Activated naive CD4-positive, alpha-beta T cell treated with anti-CD3 and anti-CD28 coated beads for 36 hours (primary cell): Measurements from ENCODE around the gene S100A9. TPM values are rescaled to one million over a fixed set of nuclear protein-coding genes. Genes with fewer than 3 reads are reported as not detected.

Experiments used
- CTCF ChIA-PET: fragments of 350-600 bp; sonication (Branson Sonifier 250); formaldehyde crosslinking; loops from one replicate; lab custom pipeline; 2021; ENCODE audit warnings: antibody characterized with exemption; lab: Charles Lee
- DNase-seq: peaks from one replicate; pipeline ENCODE4 v3.0.0-alpha.2; 2020
- H3K27ac Mint-ChIP-seq: one replicate; pipeline ENCODE4 v1.8.0; 2021; ENCODE audit warnings: mild to moderate bottlenecking, mixed read lengths
- H3K27me3 Mint-ChIP-seq: one replicate; pipeline ENCODE4 v1.8.0; 2021; ENCODE audit warnings: low read depth, mixed read lengths
- H3K36me3 Mint-ChIP-seq: one replicate; pipeline ENCODE4 v1.8.0; 2021; ENCODE audit warnings: low read depth, mixed read lengths
- H3K4me1 Mint-ChIP-seq: one replicate; pipeline ENCODE4 v1.8.0; 2021; ENCODE audit warnings: low read depth, mixed read lengths
- H3K4me3 Mint-ChIP-seq: one replicate; pipeline ENCODE4 v1.8.0; 2021; ENCODE audit warnings: mild to moderate bottlenecking, moderate library complexity, mixed read lengths
- H3K9me3 Mint-ChIP-seq: one replicate; pipeline ENCODE4 v1.8.0; 2021; ENCODE audit warnings: mixed read lengths
- intact Hi-C: fragments of 100-400 bp; cut with micrococcal nuclease; formaldehyde crosslinking; loops from one replicate; pipeline ENCODE4 v1.15.1; 2023
- total RNA-seq, 2 experiments: library from RNA; stranded (reverse); gene quantifications; one replicate each; pipeline ENCODE4 v1.2.3, GENCODE V29; 2021

S100A9 gene
- total RNA-seq, 2 experiments from 2014 or later = 1.7 to 2.6 TPM

DNA sequence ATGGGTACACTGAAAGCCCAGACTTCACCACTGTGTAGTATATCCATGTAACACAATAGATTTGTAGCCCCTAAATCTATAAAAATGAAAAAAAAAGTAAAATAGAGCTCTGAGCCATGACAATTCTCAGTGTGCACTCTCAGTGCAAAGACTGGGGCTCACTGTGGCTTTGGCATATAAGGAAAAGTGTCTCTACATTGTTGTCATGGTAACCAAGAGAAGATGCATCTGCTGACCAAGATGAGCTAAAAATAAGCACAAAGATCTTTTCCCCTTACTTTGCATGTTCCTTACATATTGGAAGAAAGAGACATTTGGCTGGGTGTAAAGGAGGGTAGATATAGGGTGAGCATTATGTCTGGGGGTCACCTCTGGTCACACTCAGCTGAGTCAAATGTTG is 21.0 kb upstream of the S100A9 start:
- CTCF ChIA-PET = interaction anchor here (0.8 kb wide), 1 partner anchor 15 kb away, joined by 3 read pairs; no protein-coding TSS in a partner anchor
- no peak overlapping the region for H3K4me3 Mint-ChIP-seq
- no peak overlapping the region for H3K27ac Mint-ChIP-seq
- no peaks in the 10 kb centered on the region for H3K27me3 Mint-ChIP-seq
- H3K36me3 Mint-ChIP-seq = no peaks in the 10 kb centered on the region
- intact Hi-C loops = no loop called here
- peaks cover 7% of the 10 kb centered on the region for H3K9me3 Mint-ChIP-seq
- H3K4me1 Mint-ChIP-seq = peaks cover 10% of the 10 kb centered on the region
- DNase-seq = no peak

DNA sequence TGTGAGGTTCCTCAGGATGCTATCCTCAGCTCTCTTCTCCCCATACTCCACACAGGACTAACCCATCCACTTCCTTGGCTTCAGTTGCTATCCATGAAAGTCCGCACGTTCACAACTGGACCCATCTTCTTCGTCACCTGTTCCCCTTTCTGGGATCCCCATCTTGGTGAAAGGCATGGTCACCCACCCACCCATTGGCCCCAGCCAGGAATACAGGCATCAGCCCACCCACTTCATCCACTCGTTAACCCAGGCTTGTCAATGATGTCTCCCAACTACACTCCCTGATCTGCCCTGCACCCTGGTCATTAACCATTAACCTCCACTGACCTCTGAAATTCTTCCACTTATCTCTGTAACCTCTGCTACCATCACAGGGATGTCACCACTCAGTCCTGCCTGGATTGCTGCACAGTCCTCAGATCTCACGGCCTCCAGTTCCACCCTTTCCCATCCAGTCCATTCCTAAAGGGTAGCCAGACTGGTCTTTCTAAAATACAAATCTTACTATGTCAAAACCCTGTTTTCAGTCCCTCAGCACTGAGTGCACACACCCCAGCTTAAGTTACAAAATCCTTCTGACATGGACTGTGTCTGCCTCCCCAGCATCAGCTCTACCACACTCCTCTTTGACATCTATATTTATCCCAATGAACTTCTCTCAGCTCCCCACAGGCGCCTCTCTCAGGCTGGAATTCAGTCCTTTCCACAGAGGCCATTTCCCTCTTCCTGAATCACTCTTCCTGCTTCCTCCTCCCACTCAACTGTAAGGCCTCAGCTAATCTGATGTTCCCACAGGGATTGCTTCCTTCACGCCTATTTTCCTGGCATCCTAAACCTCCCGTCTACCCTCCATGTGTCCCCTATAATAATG is 19.4 kb upstream of the S100A9 start:
- Mint-ChIP-seq H3K27ac (no peak overlapping the region), H3K4me1 (peaks cover 10% of the 10 kb centered on the region), H3K4me3 (no peak overlapping the region), H3K27me3 (no peaks in the 10 kb centered on the region), H3K36me3 (no peaks in the 10 kb centered on the region), H3K9me3 (no peaks in the 10 kb centered on the region)
- DNase-seq = no peak
- intact Hi-C loops = no loop called here
- CTCF ChIA-PET = no interaction called here

DNA sequence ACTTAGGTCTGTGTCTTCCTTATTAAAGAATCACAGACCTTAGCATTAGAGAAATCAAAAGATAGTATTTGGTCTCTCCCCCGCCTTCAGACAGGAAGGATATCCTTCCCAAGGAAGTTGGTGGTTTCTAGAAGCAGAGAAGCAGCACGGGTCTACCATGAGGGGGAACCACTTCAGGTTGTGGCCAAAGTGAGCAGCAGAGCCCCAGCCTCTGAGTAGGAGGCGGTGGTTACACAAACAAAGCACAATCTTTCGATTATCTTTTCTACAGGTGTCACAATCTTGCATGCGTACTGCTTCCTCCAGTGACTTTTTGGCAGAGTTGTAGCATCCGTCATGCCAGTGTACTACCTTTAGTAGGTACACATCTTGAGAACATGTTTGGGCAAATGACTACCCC is 17.9 kb upstream of the S100A9 start:
- Mint-ChIP-seq H3K4me3 (no peak overlapping the region), H3K27ac (no peak overlapping the region), H3K4me1 (peaks cover 25% of the 10 kb centered on the region), H3K9me3 (no peaks in the 10 kb centered on the region), H3K27me3 (peaks cover 3% of the 10 kb centered on the region), H3K36me3 (no peaks in the 10 kb centered on the region)
- CTCF ChIA-PET = no interaction called here
- intact Hi-C loops = no loop called here
- DNase-seq = no peak

- Mint-ChIP-seq H3K9me3 (no peaks in the 10 kb centered on the region), H3K36me3 (no peaks in the 10 kb centered on the region), H3K4me1 (peaks cover 28% of the 10 kb centered on the region), H3K27ac (no peak overlapping the region), H3K27me3 (peaks cover 3% of the 10 kb centered on the region), H3K4me3 (no peak overlapping the region)
- CTCF ChIA-PET = no interaction called here
- intact Hi-C loops = no loop called here
- DNase-seq = no peak
Observed at GRCh38 chr1:153340356-153340755, 17.3 kb upstream of the S100A9 start.

DNA sequence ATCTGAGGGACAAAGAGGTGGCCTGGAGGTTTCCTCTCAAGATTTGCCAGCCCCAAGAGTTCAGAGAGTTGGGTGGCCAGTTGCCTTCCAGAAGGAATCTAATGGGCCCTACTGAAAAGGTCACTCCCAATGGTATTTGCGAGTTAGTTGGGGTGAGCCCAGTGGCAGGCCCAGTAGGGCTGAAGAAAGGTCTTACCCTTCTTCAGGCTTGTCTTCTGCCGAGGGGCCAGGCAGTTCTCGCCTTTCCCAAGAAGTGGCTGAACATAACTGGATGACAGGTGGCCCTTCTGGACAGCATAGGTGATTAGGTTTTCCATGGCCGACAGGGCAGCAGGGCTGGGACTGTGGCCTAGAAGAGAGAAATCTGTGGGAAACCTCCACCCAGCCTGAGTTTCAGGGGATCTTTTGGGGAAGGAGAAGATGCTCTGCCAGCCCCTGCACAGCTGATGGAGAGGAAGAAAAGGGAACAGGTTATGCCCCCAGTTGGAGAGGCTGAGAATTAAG is 16.2 kb upstream of the S100A9 start:
- Mint-ChIP-seq H3K27me3 (peaks cover 4% of the 10 kb centered on the region), H3K36me3 (no peaks in the 10 kb centered on the region), H3K4me1 (peaks cover 40% of the 10 kb centered on the region), H3K9me3 (no peaks in the 10 kb centered on the region), H3K27ac (no peak overlapping the region), H3K4me3 (no peak overlapping the region)
- intact Hi-C loops = no loop called here
- DNase-seq = no peak
- CTCF ChIA-PET = interaction anchor here (4.0 kb wide), 1 partner anchor 12 kb away, joined by 26 read pairs; no protein-coding TSS in a partner anchor

- H3K4me1 Mint-ChIP-seq = peaks cover 43% of the 10 kb centered on the region
- no peak for DNase-seq
- no peak overlapping the region for H3K4me3 Mint-ChIP-seq
- intact Hi-C loops = no loop called here
- no peak overlapping the region for H3K27ac Mint-ChIP-seq
- H3K36me3 Mint-ChIP-seq = no peaks in the 10 kb centered on the region
- CTCF ChIA-PET = interaction anchor here (4.0 kb wide), 1 partner anchor 11 kb away, joined by 26 read pairs; no protein-coding TSS in a partner anchor
- H3K9me3 Mint-ChIP-seq = no peaks in the 10 kb centered on the region
- peaks cover 6% of the 10 kb centered on the region for H3K27me3 Mint-ChIP-seq
Observed at GRCh38 chr1:153342178-153342577, 15.5 kb upstream of the S100A9 start.

- H3K9me3 Mint-ChIP-seq = no peaks in the 10 kb centered on the region
- peaks cover 43% of the 10 kb centered on the region for H3K4me1 Mint-ChIP-seq
- CTCF ChIA-PET = interaction anchor here (4.0 kb wide), 1 partner anchor 10 kb away, joined by 26 read pairs; no protein-coding TSS in a partner anchor
- no peaks in the 10 kb centered on the region for H3K36me3 Mint-ChIP-seq
- DNase-seq = no peak
- peaks cover 10% of the 10 kb centered on the region for H3K27me3 Mint-ChIP-seq
- H3K4me3 Mint-ChIP-seq = no peak overlapping the region
- no peak overlapping the region for H3K27ac Mint-ChIP-seq
- intact Hi-C loops = no loop called here
Observed at GRCh38 chr1:153343040-153343681, 14.5 kb upstream of the S100A9 start.

- no peak for DNase-seq
- intact Hi-C loops = loop anchor here (2.0 kb wide), 1 partner anchor 229 kb away; no protein-coding TSS in a partner anchor
- Mint-ChIP-seq H3K4me1 (peaks cover 42% of the 10 kb centered on the region), H3K27ac (no peak overlapping the region), H3K27me3 (peaks cover 12% of the 10 kb centered on the region), H3K36me3 (no peaks in the 10 kb centered on the region), H3K4me3 (no peak overlapping the region), H3K9me3 (no peaks in the 10 kb centered on the region)
- CTCF ChIA-PET = interaction anchor here (4.0 kb wide), 1 partner anchor 9 kb away, joined by 26 read pairs; no protein-coding TSS in a partner anchor
Observed at GRCh38 chr1:153343811-153344717, 13.6 kb upstream of the S100A9 start.

GRCh38 chr1:153344718-153345025 is 13.0 kb upstream of the S100A9 start:
- Mint-ChIP-seq H3K27me3 (peaks cover 14% of the 10 kb centered on the region), H3K4me3 (no peak overlapping the region), H3K9me3 (no peaks in the 10 kb centered on the region), H3K27ac (no peak overlapping the region), H3K36me3 (no peaks in the 10 kb centered on the region), H3K4me1 (peaks cover 38% of the 10 kb centered on the region)
- intact Hi-C loops = loop anchor here (2.0 kb wide), 1 partner anchor 228 kb away; no protein-coding TSS in a partner anchor
- DNase-seq = no peak
- CTCF ChIA-PET = interaction anchor here (4.0 kb wide), 1 partner anchor 8 kb away, joined by 26 read pairs; no protein-coding TSS in a partner anchor

DNA sequence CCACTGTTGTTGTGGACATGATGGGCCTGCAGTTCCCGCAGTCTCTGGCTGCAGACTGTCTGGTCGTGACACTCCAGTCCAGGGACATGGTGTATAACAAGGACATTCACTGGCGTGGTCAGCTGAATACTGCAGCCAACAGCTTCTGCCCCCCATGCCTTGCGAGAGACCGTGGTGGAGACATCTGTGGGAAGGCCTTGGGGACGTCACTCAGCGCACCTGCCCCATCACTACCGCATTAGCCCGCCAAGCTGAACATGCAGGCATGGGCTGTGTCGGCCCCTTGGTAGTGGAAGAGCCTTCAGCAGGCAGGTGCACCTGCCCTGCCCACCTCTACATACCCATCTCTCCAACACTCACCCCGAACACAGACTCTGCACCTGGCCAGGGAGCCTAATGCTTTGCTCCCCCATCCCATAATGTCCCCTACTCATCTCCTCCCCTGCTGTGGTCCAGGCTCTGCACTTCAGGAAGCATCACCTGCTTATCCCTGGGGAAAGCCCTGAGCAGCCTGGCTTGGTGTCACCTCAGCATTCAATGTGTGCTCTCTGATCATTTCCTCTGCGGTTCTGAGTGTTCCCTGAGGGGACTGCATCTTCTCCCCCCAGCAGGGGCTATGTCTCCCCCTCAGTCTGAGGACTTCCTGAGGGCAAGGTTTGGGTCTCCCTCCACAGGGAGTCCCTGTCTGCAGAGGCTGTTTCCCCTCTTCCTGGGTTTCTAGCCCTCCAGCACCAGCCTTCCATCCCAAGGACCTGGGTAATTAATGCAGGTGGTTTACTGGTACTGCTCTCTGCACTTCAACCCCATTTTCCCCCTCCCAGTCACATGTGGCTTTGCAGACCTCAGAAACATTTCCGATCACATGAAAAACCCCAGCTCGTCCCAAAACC is 12.2 kb upstream of the S100A9 start:
- intact Hi-C loops = loop anchor here (2.0 kb wide), 1 partner anchor 227 kb away; no protein-coding TSS in a partner anchor
- no peaks in the 10 kb centered on the region for H3K36me3 Mint-ChIP-seq
- H3K27ac Mint-ChIP-seq = no peak overlapping the region
- peaks cover 32% of the 10 kb centered on the region for H3K4me1 Mint-ChIP-seq
- H3K4me3 Mint-ChIP-seq = no peak overlapping the region
- H3K27me3 Mint-ChIP-seq = peaks cover 14% of the 10 kb centered on the region
- CTCF ChIA-PET = interaction anchor here (4.0 kb wide), 1 partner anchor 8 kb away, joined by 26 read pairs; no protein-coding TSS in a partner anchor
- no peaks in the 10 kb centered on the region for H3K9me3 Mint-ChIP-seq
- peak; percentile 55 for DNase-seq
